Hepatocyte (in vitro differentiated cells): ENCODE data around the gene MS4A15. TPM values are rescaled to one million over a fixed set of nuclear protein-coding genes. Genes with fewer than 3 reads are reported as not detected.

Experiments
- DNase-seq: peaks from one replicate; pipeline ENCODE4 v3.0.0-alpha.2; 2016; ENCODE audit warnings: low spot score
- H2AFZ ChIP-seq: fragments of 200-600 bp; sonication (generic); 2 replicates; pipeline ENCODE4 v1.6.0; 2016; ENCODE audit warnings: antibody characterized with exemption, mild to moderate bottlenecking
- H3K27ac ChIP-seq: fragments of 200-600 bp; sonication (generic); 2 replicates; pipeline ENCODE4 v1.5.1; 2016; ENCODE audit warnings: mild to moderate bottlenecking
- H3K27me3 ChIP-seq: fragments of 200-600 bp; sonication (generic); 2 replicates; pipeline ENCODE4 v1.6.1; 2016
- H3K36me3 ChIP-seq: fragments of 200-600 bp; sonication (generic); replicated peaks from 2 replicates; pipeline ENCODE4 v1.5.1; 2016; ENCODE audit warnings: low read depth; ENCODE audit not compliant: insufficient read depth
- H3K4me1 ChIP-seq: fragments of 200-600 bp; sonication (generic); 2 replicates; pipeline ENCODE4 v1.5.1; 2016; ENCODE audit warnings: mild to moderate bottlenecking, moderate library complexity; ENCODE audit not compliant: insufficient read depth
- H3K4me2 ChIP-seq: fragments of 200-600 bp; sonication (generic); 2 replicates; pipeline ENCODE4 v1.6.0; 2016
- H3K4me3 ChIP-seq: fragments of 200-600 bp; sonication (generic); 2 replicates; pipeline ENCODE4 v1.5.1; 2016; ENCODE audit warnings: mild to moderate bottlenecking
- H3K79me2 ChIP-seq: fragments of 200-600 bp; sonication (generic); 2 replicates; pipeline ENCODE4 v1.6.0; 2017; ENCODE audit warnings: mild to moderate bottlenecking
- H3K9me2 ChIP-seq: fragments of 200-600 bp; sonication (generic); replicated peaks from 2 replicates; pipeline ENCODE4 v1.6.0; 2017; ENCODE audit warnings: mild to moderate bottlenecking; ENCODE audit not compliant: insufficient read depth
- H3K9me3 ChIP-seq: fragments of 200-600 bp; sonication (generic); 2 replicates; pipeline ENCODE4 v1.5.1; 2016; ENCODE audit warnings: low read depth, mild to moderate bottlenecking
- H4K20me1 ChIP-seq: fragments of 200-600 bp; sonication (generic); 2 replicates; pipeline ENCODE4 v1.6.0; 2016; ENCODE audit warnings: mild to moderate bottlenecking; ENCODE audit not compliant: insufficient read depth, poor library complexity, severe bottlenecking
- EZH2 ChIP-seq: fragments of 200-600 bp; sonication (generic); IDR thresholded peaks from 2 replicates; pipeline ENCODE4 v1.6.1; 2016; ENCODE audit warnings: antibody characterized with exemption, mild to moderate bottlenecking, borderline replicate concordance
- EZH2phosphoT487 ChIP-seq: fragments of 200-600 bp; sonication (generic); IDR thresholded peaks from one replicate; pipeline ENCODE4 v1.6.1; 2018; ENCODE audit warnings: antibody characterized with exemption, mild to moderate bottlenecking, low read depth, moderate library complexity; ENCODE audit not compliant: unreplicated experiment, severe bottlenecking
- WGBS: methylation state at CpG from one replicate; pipeline ENCODE4 v1.1.6; 2016; ENCODE audit warnings: low lambda C conversion rate; ENCODE audit errors: missing lambda C conversion rate; 5-methylcytosine and 5-hydroxymethylcytosine counted together
- polyA plus RNA-seq: library from polyadenylated mRNA; unstranded; fragments of >200 nt; fragmentation: Nextera tagmentation; extraction: Ambion mirVana; gene quantifications from 2 replicates; pipeline ENCODE4 v1.2.1, GENCODE V29; 2016
- total RNA-seq: library from RNA; depleted of rRNA; stranded (reverse); fragments of >200 nt; gene quantifications from 2 replicates; pipeline ENCODE4 v1.2.3, GENCODE V29; 2014
- TF ChIP-seq, protein P1 (sequence below): fragments of 200-600 bp; sonication (generic); IDR thresholded peaks from 2 replicates; pipeline ENCODE4 v1.5.1; 2016; ENCODE audit warnings: antibody characterized with exemption, mild to moderate bottlenecking; ENCODE audit not compliant: poor library complexity

The MS4A15 gene
- total and polyA plus RNA-seq, 2 experiments from 2014 or later = 1.1 to 4.3 TPM

DNA sequence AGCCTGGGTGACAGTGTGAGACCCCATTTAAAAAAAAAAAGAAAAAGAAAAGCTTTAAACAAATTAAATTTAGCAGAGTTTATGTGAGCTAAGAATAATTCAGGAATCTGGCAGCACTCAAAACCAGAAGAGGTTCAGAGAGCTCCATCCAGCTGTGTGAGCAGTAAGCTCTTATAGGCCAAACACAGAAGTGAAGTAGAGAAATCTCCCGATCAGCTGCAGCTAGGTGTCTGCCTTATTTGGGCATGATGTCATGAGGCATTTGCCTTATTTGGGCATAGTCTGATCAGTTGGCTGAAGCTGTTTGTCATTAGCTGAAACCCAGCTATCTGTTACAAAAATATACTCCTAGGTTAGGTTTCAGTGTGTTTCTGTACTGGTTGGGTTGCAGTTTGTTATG, 8.2 kb downstream of the MS4A15 start:
- no peak overlapping the region for H3K27ac ChIP-seq
- H3K27me3 ChIP-seq = no peaks in the 10 kb centered on the region
- H3K4me3 ChIP-seq = no peak overlapping the region
- H3K9me3 ChIP-seq = no peaks in the 10 kb centered on the region
- no peaks in the 10 kb centered on the region for H4K20me1 ChIP-seq
- no peaks in the 10 kb centered on the region for H3K9me2 ChIP-seq
- 45% methylated on average over 1 of the region's 1 CpG for whole genome bisulfite sequencing
- no peaks in the 10 kb centered on the region for H3K4me1 ChIP-seq
- no peaks in the 10 kb centered on the region for H3K79me2 ChIP-seq
- no peak for DNase-seq
- H2AFZ ChIP-seq = no peak overlapping the region
- H3K4me2 ChIP-seq = no peak overlapping the region
- TF ChIP-seq EZH2phosphoT487 (no peak), EZH2 (no peak)
- TF ChIP-seq, protein P1, sequence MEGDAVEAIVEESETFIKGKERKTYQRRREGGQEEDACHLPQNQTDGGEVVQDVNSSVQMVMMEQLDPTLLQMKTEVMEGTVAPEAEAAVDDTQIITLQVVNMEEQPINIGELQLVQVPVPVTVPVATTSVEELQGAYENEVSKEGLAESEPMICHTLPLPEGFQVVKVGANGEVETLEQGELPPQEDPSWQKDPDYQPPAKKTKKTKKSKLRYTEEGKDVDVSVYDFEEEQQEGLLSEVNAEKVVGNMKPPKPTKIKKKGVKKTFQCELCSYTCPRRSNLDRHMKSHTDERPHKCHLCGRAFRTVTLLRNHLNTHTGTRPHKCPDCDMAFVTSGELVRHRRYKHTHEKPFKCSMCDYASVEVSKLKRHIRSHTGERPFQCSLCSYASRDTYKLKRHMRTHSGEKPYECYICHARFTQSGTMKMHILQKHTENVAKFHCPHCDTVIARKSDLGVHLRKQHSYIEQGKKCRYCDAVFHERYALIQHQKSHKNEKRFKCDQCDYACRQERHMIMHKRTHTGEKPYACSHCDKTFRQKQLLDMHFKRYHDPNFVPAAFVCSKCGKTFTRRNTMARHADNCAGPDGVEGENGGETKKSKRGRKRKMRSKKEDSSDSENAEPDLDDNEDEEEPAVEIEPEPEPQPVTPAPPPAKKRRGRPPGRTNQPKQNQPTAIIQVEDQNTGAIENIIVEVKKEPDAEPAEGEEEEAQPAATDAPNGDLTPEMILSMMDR = no peak
- no peaks in the 10 kb centered on the region for H3K36me3 ChIP-seq

DNA sequence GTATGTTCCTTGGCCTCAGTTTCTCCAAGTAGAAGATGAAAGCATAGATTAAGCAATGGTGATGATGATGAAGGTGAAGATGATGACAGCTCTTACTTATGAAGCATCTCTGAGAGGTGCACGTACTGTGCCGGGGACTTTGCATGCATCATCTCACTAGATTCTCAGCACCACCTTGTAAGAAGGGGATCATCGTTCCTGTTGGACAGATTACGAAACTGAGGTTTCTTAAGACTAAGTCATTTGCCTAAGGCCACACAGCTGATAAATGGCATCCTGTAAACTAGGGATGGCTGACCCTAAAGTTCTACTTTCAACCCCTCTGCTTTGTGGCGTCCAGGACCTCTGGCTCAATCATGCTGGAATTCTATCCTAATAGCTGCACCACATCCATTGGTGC, 8.7 kb downstream of the MS4A15 start:
- no peaks in the 10 kb centered on the region for H3K36me3 ChIP-seq
- no peak for DNase-seq
- no peak overlapping the region for H2AFZ ChIP-seq
- H3K4me2 ChIP-seq = no peak overlapping the region
- no peak overlapping the region for H3K4me3 ChIP-seq
- 92% methylated on average over 5 of the region's 5 CpGs for WGBS
- no peaks in the 10 kb centered on the region for H3K9me2 ChIP-seq
- H3K4me1 ChIP-seq = no peaks in the 10 kb centered on the region
- H3K79me2 ChIP-seq = no peaks in the 10 kb centered on the region
- no peak overlapping the region for H3K27ac ChIP-seq
- H3K27me3 ChIP-seq = no peaks in the 10 kb centered on the region
- TF ChIP-seq, protein P1 = no peak
- TF ChIP-seq EZH2phosphoT487 (no peak), EZH2 (no peak)
- no peaks in the 10 kb centered on the region for H4K20me1 ChIP-seq
- no peaks in the 10 kb centered on the region for H3K9me3 ChIP-seq

DNA sequence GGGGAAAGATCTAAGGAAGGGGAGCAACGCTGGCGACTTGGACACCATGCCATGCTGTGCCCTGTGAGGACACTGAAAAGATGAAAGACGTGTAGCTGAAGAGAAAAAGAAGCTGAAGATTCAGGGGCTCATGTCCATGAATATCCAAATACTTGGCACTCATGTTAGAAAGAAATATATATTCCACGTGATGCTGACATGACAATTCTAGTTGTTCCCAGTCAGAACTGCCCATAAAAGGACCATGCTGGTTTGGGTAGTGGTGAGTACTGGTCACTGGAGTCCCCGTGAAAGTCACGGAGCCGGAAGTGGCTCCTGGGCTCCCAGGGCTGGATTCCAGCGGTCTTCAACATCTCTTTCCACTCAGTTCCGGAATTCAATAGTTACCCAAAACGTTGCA, 9.9 kb downstream of the MS4A15 start:
- no peaks in the 10 kb centered on the region for H3K9me3 ChIP-seq

More for the DNA sequence above, 9.9 kb downstream of the MS4A15 start:
- TF ChIP-seq EZH2 (no peak), EZH2phosphoT487 (no peak)
- TF ChIP-seq, protein P1 = no peak
- Histone ChIP-seq H3K4me1 (no peaks in the 10 kb centered on the region), H3K36me3 (no peaks in the 10 kb centered on the region), H2AFZ (no peak overlapping the region), H3K27ac (no peak overlapping the region), H4K20me1 (no peaks in the 10 kb centered on the region), H3K27me3 (no peaks in the 10 kb centered on the region), H3K4me3 (no peak overlapping the region), H3K79me2 (no peaks in the 10 kb centered on the region), H3K4me2 (no peak overlapping the region), H3K9me2 (no peaks in the 10 kb centered on the region)
- WGBS = 77% methylated on average over 10 of the region's 10 CpGs
- DNase-seq = no peak
